Neuronal stem cell (in vitro differentiated cells): ENCODE results near the gene ACY1.

Experiments
- DNase-seq: peaks from one replicate; pipeline ENCODE4 v3.0.0-alpha.2; 2013; ENCODE audit warnings: low spot score
- H2AFZ ChIP-seq: one replicate; pipeline ENCODE4 v1.6.1; 2013; ENCODE audit warnings: mild to moderate bottlenecking, low read length, inconsistent platforms
- H2AK5ac ChIP-seq: 2 replicates; pipeline ENCODE4 v1.6.1; 2013; ENCODE audit warnings: low read depth, mild to moderate bottlenecking, inconsistent platforms, low read length, moderate library complexity, mixed read lengths
- H2BK120ac ChIP-seq: 2 replicates; pipeline ENCODE4 v1.6.1; 2013; ENCODE audit warnings: low read depth, mild to moderate bottlenecking, inconsistent platforms, low read length, moderate library complexity, mixed read lengths
- H2BK12ac ChIP-seq: one replicate; pipeline ENCODE4 v1.6.1; 2013; ENCODE audit warnings: low read length, inconsistent platforms
- H2BK15ac ChIP-seq: 2 replicates; pipeline ENCODE4 v1.6.1; 2013; ENCODE audit warnings: mild to moderate bottlenecking, low read length, inconsistent platforms, mixed read lengths
- H2BK5ac ChIP-seq: one replicate; pipeline ENCODE4 v1.6.1; 2013; ENCODE audit warnings: inconsistent platforms, mild to moderate bottlenecking, low read length, moderate library complexity
- H3K14ac ChIP-seq: one replicate; pipeline ENCODE4 v1.6.1; 2013; ENCODE audit warnings: low read length, inconsistent platforms
- H3K18ac ChIP-seq: 2 replicates; pipeline ENCODE4 v1.6.1; 2013; ENCODE audit warnings: low read length, inconsistent platforms
- H3K23ac ChIP-seq: 2 replicates; pipeline ENCODE4 v1.6.1; 2013; ENCODE audit warnings: low read depth, mild to moderate bottlenecking, mixed read lengths, low read length, inconsistent platforms; ENCODE audit not compliant: poor library complexity
- H3K27ac ChIP-seq: replicated peaks from 3 replicates; pipeline ENCODE4 v1.5.1; 2013; ENCODE audit warnings: low read length, inconsistent platforms
- H3K27me3 ChIP-seq, 3 experiments: 2 replicates each; pipeline ENCODE4 v1.6.1; 2013; ENCODE audit warnings: low read length in 3 of 3, mild to moderate bottlenecking in 2 of 3, inconsistent platforms in 1 of 3, low read depth in 1 of 3, mixed read lengths in 1 of 3, moderate library complexity in 1 of 3; ENCODE audit not compliant: control insufficient read depth in 3 of 3, insufficient read depth in 3 of 3
- H3K36me3 ChIP-seq, 2 donors: replicated peaks in 1 of 2; 2 replicates each; pipeline ENCODE4 v1.6.1; 2013; ENCODE audit warnings: low read length in 2 of 2; ENCODE audit not compliant: control insufficient read depth in 2 of 2, insufficient read depth in 2 of 2
- H3K4ac ChIP-seq: 2 replicates; pipeline ENCODE4 v1.6.1; 2013; ENCODE audit warnings: inconsistent platforms, mild to moderate bottlenecking, low read length, moderate library complexity
- H3K4me1 ChIP-seq, 2 donors: 1 replicate in 1 of 2; 2 replicates in 1 of 2; pipeline ENCODE4 v1.6.1; 2013; ENCODE audit warnings: low read length in 2 of 2, low read depth in 1 of 2; ENCODE audit not compliant: control insufficient read depth in 2 of 2, insufficient read depth in 1 of 2
- H3K4me2 ChIP-seq: one replicate; pipeline ENCODE4 v1.6.1; 2013; ENCODE audit warnings: mild to moderate bottlenecking, low read length, inconsistent platforms; ENCODE audit not compliant: insufficient read depth, poor library complexity, severe bottlenecking
- H3K4me3 ChIP-seq, 2 donors: 2 replicates each; pipeline ENCODE4 v1.5.1; 2013; ENCODE audit warnings: low read length in 2 of 2, mild to moderate bottlenecking in 2 of 2, inconsistent platforms in 1 of 2, moderate library complexity in 1 of 2
- H3K79me1 ChIP-seq: one replicate; pipeline ENCODE4 v1.6.1; 2013; ENCODE audit warnings: low read depth, mild to moderate bottlenecking, inconsistent platforms, low read length, moderate library complexity
- H3K9ac ChIP-seq: one replicate; pipeline ENCODE4 v1.6.1; 2013; ENCODE audit warnings: mild to moderate bottlenecking, low read depth, low read length, inconsistent platforms; ENCODE audit not compliant: poor library complexity
- H3K9me3 ChIP-seq, 2 donors: replicated peaks in 1 of 2; 2 replicates each; pipeline versions ENCODE3 to v1.6.1; 2013; ENCODE audit warnings: low read length in 2 of 2, mild to moderate bottlenecking in 2 of 2, inconsistent platforms in 1 of 2, low read depth in 1 of 2, mixed read lengths in 1 of 2, moderate library complexity in 1 of 2; ENCODE audit not compliant: control insufficient read depth in 2 of 2, insufficient read depth in 1 of 2
- H4K8ac ChIP-seq: one replicate; pipeline ENCODE4 v1.6.1; 2013; ENCODE audit warnings: low read depth, mild to moderate bottlenecking, inconsistent platforms, low read length, moderate library complexity
- H4K91ac ChIP-seq: one replicate; pipeline ENCODE4 v1.6.1; 2013; ENCODE audit warnings: low read length, low read depth, mild to moderate bottlenecking, inconsistent platforms; ENCODE audit not compliant: poor library complexity
- WGBS, 2 donors: extraction: QIAGEN DNeasy Blood & Tissue Kit; methylation state at CpG; one replicate each; pipeline ENCODE4 v1.1.7; 2013; ENCODE audit warnings: missing lambda C conversion rate in 2 of 2, mixed read lengths in 1 of 2; ENCODE audit not compliant: insufficient read length in 2 of 2, insufficient replicate concordance in 1 of 2; ENCODE audit errors: extremely low coverage in 2 of 2; 5-methylcytosine and 5-hydroxymethylcytosine counted together

The ACY1 gene

GRCh38 chr3:51958603-51959521, 24.5 kb upstream of the ACY1 start:
- no peak for DNase-seq
- Histone ChIP-seq H3K27me3 (peaks cover 0 to 23% (median 11%) of the 10 kb centered on the region in 3 experiments), H3K36me3 (peaks cover 23 to 47% of the 10 kb centered on the region in 2 donors), H4K91ac (no peak overlapping the region), H3K79me1 (peaks cover 4% of the 10 kb centered on the region), H3K27ac (no peak overlapping the region), H3K23ac (no peak overlapping the region), H3K9me3 (peaks cover 0 to 11% of the 10 kb centered on the region in 2 donors), H3K4me2 (no peak overlapping the region), H2BK5ac (no peak overlapping the region), H3K14ac (no peak overlapping the region), H3K4ac (no peak overlapping the region), H2BK12ac (no peak overlapping the region), H3K9ac (no peak overlapping the region), H2BK120ac (peak overlapping the region; percentile 16), H2BK15ac (no peak overlapping the region), H2AK5ac (peak overlapping the region; percentile 50), H4K8ac (no peak overlapping the region), H2AFZ (no peak overlapping the region), H3K4me3 (no peak overlapping the region), H3K18ac (no peak overlapping the region), H3K4me1 (peaks cover 0 to 31% of the 10 kb centered on the region in 2 donors)
- WGBS, 2 donors: no CpG with 5 or more reads among the region's 20 CpGs

DNA sequence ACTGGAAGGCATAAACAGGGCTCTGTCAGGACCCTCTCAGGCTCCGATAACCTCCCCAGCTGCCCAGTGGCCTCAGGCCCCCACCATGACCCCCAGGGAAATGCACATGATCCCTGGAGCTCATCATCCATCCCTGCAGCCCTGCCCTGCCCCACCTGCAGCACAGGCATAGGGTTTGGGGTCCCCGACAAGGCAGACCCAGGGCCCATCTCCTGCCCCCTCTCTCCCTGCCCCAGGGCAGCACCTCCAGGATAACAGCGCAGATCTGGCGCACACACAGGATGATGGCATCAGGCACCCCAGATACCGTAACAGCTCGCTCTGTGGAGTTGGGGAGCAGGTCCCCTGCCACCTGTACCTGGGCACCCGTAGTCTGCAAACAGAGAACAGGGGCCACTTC, 23.7 kb upstream of the ACY1 start:
- Histone ChIP-seq H4K8ac (no peak overlapping the region), H2AK5ac (no peak overlapping the region), H3K36me3 (peaks cover 23 to 47% of the 10 kb centered on the region in 2 donors), H2BK120ac (no peak overlapping the region), H3K9ac (no peak overlapping the region), H3K9me3 (peaks cover 0 to 11% of the 10 kb centered on the region in 2 donors), H3K4me3 (peak overlapping the region in 1 of 2 donors; percentile 16), H3K18ac (no peak overlapping the region), H3K4ac (no peak overlapping the region), H3K79me1 (peaks cover 4% of the 10 kb centered on the region), H3K23ac (peak overlapping the region; percentile 4), H2BK15ac (no peak overlapping the region), H4K91ac (no peak overlapping the region), H3K14ac (no peak overlapping the region), H3K4me1 (peaks cover 4 to 37% of the 10 kb centered on the region in 2 donors), H3K27ac (no peak overlapping the region), H3K4me2 (no peak overlapping the region), H2BK12ac (no peak overlapping the region), H2BK5ac (no peak overlapping the region), H2AFZ (no peak overlapping the region), H3K27me3 (peaks cover 0 to 15% (median 11%) of the 10 kb centered on the region in 3 experiments)
- DNase-seq: no peak
- no CpG with 5 or more reads among the region's 7 CpGs for WGBS, 2 donors

DNA sequence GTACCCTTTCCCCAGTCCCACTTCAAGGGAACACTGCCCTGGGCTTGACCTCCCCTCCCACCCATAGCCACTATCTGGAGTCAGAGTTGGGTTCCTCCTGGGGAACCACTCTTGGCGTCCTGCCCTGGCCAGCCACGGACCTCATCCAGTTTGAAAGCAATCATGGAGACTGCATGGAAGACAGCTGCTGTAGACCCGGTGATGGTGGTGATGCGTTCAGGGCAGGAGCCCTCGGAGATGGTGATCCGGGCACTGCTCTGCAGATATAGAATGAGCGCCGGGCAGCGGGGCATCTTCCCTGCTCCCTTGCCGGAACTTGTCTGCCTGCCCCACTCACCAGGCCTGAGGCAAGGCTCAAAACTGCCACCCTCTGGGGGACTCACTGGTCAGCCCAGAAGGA, 22.9 kb upstream of the ACY1 start:
- Histone ChIP-seq H4K8ac (no peak overlapping the region), H3K27me3 (peaks cover 0 to 8% (median 5%) of the 10 kb centered on the region in 3 experiments), H3K27ac (no peak overlapping the region), H2BK120ac (no peak overlapping the region), H3K23ac (no peak overlapping the region), H3K9me3 (peaks cover 0 to 5% of the 10 kb centered on the region in 2 donors), H2AK5ac (no peak overlapping the region), H3K4me1 (peaks cover 12 to 42% of the 10 kb centered on the region in 2 donors), H3K4ac (no peak overlapping the region), H3K9ac (no peak overlapping the region), H2BK15ac (no peak overlapping the region), H2BK12ac (no peak overlapping the region), H2BK5ac (no peak overlapping the region), H3K36me3 (peaks cover 23 to 47% of the 10 kb centered on the region in 2 donors), H2AFZ (no peak overlapping the region), H4K91ac (no peak overlapping the region), H3K14ac (no peak overlapping the region), H3K4me2 (no peak overlapping the region), H3K18ac (no peak overlapping the region), H3K4me3 (no peak overlapping the region), H3K79me1 (peaks cover 5% of the 10 kb centered on the region)
- DNase-seq: no peak
- WGBS, 2 donors: no CpG with 5 or more reads among the region's 10 CpGs

- peaks cover 23 to 47% of the 10 kb centered on the region in 2 donors for H3K36me3 ChIP-seq
These were observed 22.3 kb upstream of the ACY1 start for GRCh38 chr3:51961011-51961410.

More at GRCh38 chr3:51961011-51961410, 22.3 kb upstream of the ACY1 start:
- WGBS, 2 donors: no CpG with 5 or more reads among the region's 18 CpGs
- Histone ChIP-seq H2AFZ (no peak overlapping the region), H3K4me3 (no peak overlapping the region), H3K23ac (peak overlapping the region; percentile 46), H2AK5ac (peak overlapping the region; percentile 14), H4K8ac (no peak overlapping the region), H3K4me1 (peaks cover 18 to 42% of the 10 kb centered on the region in 2 donors), H3K4ac (no peak overlapping the region), H3K27me3 (peaks cover 0 to 2% (median 0%) of the 10 kb centered on the region in 3 experiments), H3K4me2 (no peak overlapping the region), H2BK5ac (no peak overlapping the region), H3K9me3 (peaks cover 0 to 2% of the 10 kb centered on the region in 2 donors), H2BK120ac (no peak overlapping the region), H3K27ac (no peak overlapping the region), H2BK15ac (peak overlapping the region; percentile 25), H3K14ac (no peak overlapping the region), H3K18ac (no peak overlapping the region), H4K91ac (no peak overlapping the region), H3K79me1 (peaks cover 6% of the 10 kb centered on the region), H3K9ac (peak overlapping the region; percentile 55), H2BK12ac (no peak overlapping the region)
- no peak for DNase-seq
